ENCODE results near the gene CLDN20. TPM values are rescaled to one million over a fixed set of nuclear protein-coding genes. Genes with fewer than 3 reads are reported as not detected.
"Not testable (repeated sequence)": the region's sequence is repeated elsewhere in the genome, so short reads cannot be mapped to it uniquely, and the experiment has no call there.

Gene CLDN20
- polyA plus RNA-seq, 1 donor: 0.67 TPM

GRCh38 chr6:155224618-155225017, 39.2 kb upstream of the CLDN20 start:
- 0% methylated on average over 1 of the region's 7 CpGs for WGBS (ENCODE audit: insufficient coverage, low lambda C conversion rate)
- Histone ChIP-seq H3K4me1 (ENCODE audit: control insufficient read depth, insufficient read depth, low read length) (peaks cover 12% of the 10 kb centered on the region), H3K4me3 (ENCODE audit: low read length) (no peak overlapping the region), H3K36me3 (ENCODE audit: control insufficient read depth, insufficient read depth, low read length) (peaks cover 1% of the 10 kb centered on the region), H3K9me3 (ENCODE audit: control insufficient read depth, low read depth, low read length) (no peaks in the 10 kb centered on the region), H3K27me3 (ENCODE audit: control insufficient read depth, insufficient read depth, low read length) (no peaks in the 10 kb centered on the region), H3K27ac (ENCODE audit: low read length) (peak overlapping the region; percentile 81)
- no peak for DNase-seq

GRCh38 chr6:155227046-155227445, 36.8 kb upstream of the CLDN20 start:
- DNase-seq: no peak
- WGBS (ENCODE audit: insufficient coverage, low lambda C conversion rate): no CpG with 5 or more reads among the region's 4 CpGs
- Histone ChIP-seq H3K4me3 (ENCODE audit: low read length) (no peak overlapping the region), H3K27me3 (ENCODE audit: control insufficient read depth, insufficient read depth, low read length) (no peaks in the 10 kb centered on the region), H3K4me1 (ENCODE audit: control insufficient read depth, insufficient read depth, low read length) (peaks cover 12% of the 10 kb centered on the region), H3K36me3 (ENCODE audit: control insufficient read depth, insufficient read depth, low read length) (peaks cover 3% of the 10 kb centered on the region), H3K27ac (ENCODE audit: low read length) (no peak overlapping the region), H3K9me3 (ENCODE audit: control insufficient read depth, low read depth, low read length) (no peaks in the 10 kb centered on the region)

GRCh38 chr6:155228546-155229166, 35.2 kb upstream of the CLDN20 start:
- no peak for DNase-seq
- H3K27ac ChIP-seq (ENCODE audit: low read length): no peak overlapping the region

GRCh38 chr6:155230975-155231374, 32.8 kb upstream of the CLDN20 start:
- not testable (repeated sequence) for H3K9me3 ChIP-seq (ENCODE audit: control insufficient read depth, low read depth, low read length); DNase-seq; H3K36me3 ChIP-seq (ENCODE audit: control insufficient read depth, insufficient read depth, low read length); H3K4me3 ChIP-seq (ENCODE audit: low read length); H3K4me1 ChIP-seq (ENCODE audit: control insufficient read depth, insufficient read depth, low read length); H3K27me3 ChIP-seq (ENCODE audit: control insufficient read depth, insufficient read depth, low read length); H3K27ac ChIP-seq (ENCODE audit: low read length)
- WGBS (ENCODE audit: insufficient coverage, low lambda C conversion rate): 57% methylated on average over 1 of the region's 4 CpGs

More at GRCh38 chr6:155228546-155229166, 35.2 kb upstream of the CLDN20 start:
- no peaks in the 10 kb centered on the region for H3K27me3 ChIP-seq (ENCODE audit: control insufficient read depth, insufficient read depth, low read length)
- peaks cover 6% of the 10 kb centered on the region for H3K36me3 ChIP-seq (ENCODE audit: control insufficient read depth, insufficient read depth, low read length)
- no peak overlapping the region for H3K4me3 ChIP-seq (ENCODE audit: low read length)
- no CpG with 5 or more reads among the region's 13 CpGs for WGBS (ENCODE audit: insufficient coverage, low lambda C conversion rate)
- H3K4me1 ChIP-seq (ENCODE audit: control insufficient read depth, insufficient read depth, low read length): peaks cover 8% of the 10 kb centered on the region
- no peaks in the 10 kb centered on the region for H3K9me3 ChIP-seq (ENCODE audit: control insufficient read depth, low read depth, low read length)

- no peaks in the 10 kb centered on the region for H3K27me3 ChIP-seq (ENCODE audit: control insufficient read depth, insufficient read depth, low read length)
- DNase-seq: no peak
- WGBS (ENCODE audit: insufficient coverage, low lambda C conversion rate): no CpG with 5 or more reads among the region's 6 CpGs
- no peak overlapping the region for H3K4me3 ChIP-seq (ENCODE audit: low read length)
- no peaks in the 10 kb centered on the region for H3K4me1 ChIP-seq (ENCODE audit: control insufficient read depth, insufficient read depth, low read length)
- no peaks in the 10 kb centered on the region for H3K9me3 ChIP-seq (ENCODE audit: control insufficient read depth, low read depth, low read length)
- H3K27ac ChIP-seq (ENCODE audit: low read length): no peak overlapping the region
- peaks cover 6% of the 10 kb centered on the region for H3K36me3 ChIP-seq (ENCODE audit: control insufficient read depth, insufficient read depth, low read length)
Measured at GRCh38 chr6:155232848-155233247, 31.0 kb upstream of the CLDN20 start.

GRCh38 chr6:155234167-155234566, 29.6 kb upstream of the CLDN20 start:
- Histone ChIP-seq H3K4me1 (ENCODE audit: control insufficient read depth, insufficient read depth, low read length) (no peaks in the 10 kb centered on the region), H3K36me3 (ENCODE audit: control insufficient read depth, insufficient read depth, low read length) (peaks cover 6% of the 10 kb centered on the region), H3K9me3 (ENCODE audit: control insufficient read depth, low read depth, low read length) (no peaks in the 10 kb centered on the region), H3K27me3 (ENCODE audit: control insufficient read depth, insufficient read depth, low read length) (no peaks in the 10 kb centered on the region), H3K27ac (ENCODE audit: low read length) (no peak overlapping the region), H3K4me3 (ENCODE audit: low read length) (no peak overlapping the region)
- no peak for DNase-seq
- 95% methylated on average over 3 of the region's 4 CpGs for WGBS (ENCODE audit: insufficient coverage, low lambda C conversion rate)

- Histone ChIP-seq H3K9me3 (ENCODE audit: control insufficient read depth, low read depth, low read length) (no peaks in the 10 kb centered on the region), H3K4me3 (ENCODE audit: low read length) (no peak overlapping the region), H3K27me3 (ENCODE audit: control insufficient read depth, insufficient read depth, low read length) (no peaks in the 10 kb centered on the region), H3K27ac (ENCODE audit: low read length) (no peak overlapping the region), H3K4me1 (ENCODE audit: control insufficient read depth, insufficient read depth, low read length) (no peaks in the 10 kb centered on the region), H3K36me3 (ENCODE audit: control insufficient read depth, insufficient read depth, low read length) (peaks cover 6% of the 10 kb centered on the region)
- no peak for DNase-seq
- no CpG with 5 or more reads among the region's 4 CpGs for WGBS (ENCODE audit: insufficient coverage, low lambda C conversion rate)
Measured at GRCh38 chr6:155234687-155235086, 29.1 kb upstream of the CLDN20 start.

GRCh38 chr6:155235087-155235486, 28.7 kb upstream of the CLDN20 start:
- Histone ChIP-seq H3K4me1 (ENCODE audit: control insufficient read depth, insufficient read depth, low read length) (no peaks in the 10 kb centered on the region), H3K27me3 (ENCODE audit: control insufficient read depth, insufficient read depth, low read length) (no peaks in the 10 kb centered on the region), H3K36me3 (ENCODE audit: control insufficient read depth, insufficient read depth, low read length) (peaks cover 6% of the 10 kb centered on the region), H3K4me3 (ENCODE audit: low read length) (no peak overlapping the region), H3K9me3 (ENCODE audit: control insufficient read depth, low read depth, low read length) (no peaks in the 10 kb centered on the region), H3K27ac (ENCODE audit: low read length) (no peak overlapping the region)
- DNase-seq: no peak
- WGBS (ENCODE audit: insufficient coverage, low lambda C conversion rate): no CpG with 5 or more reads among the region's 5 CpGs

GRCh38 chr6:155237613-155238012, 26.2 kb upstream of the CLDN20 start:
- Histone ChIP-seq H3K36me3 (ENCODE audit: control insufficient read depth, insufficient read depth, low read length) (peaks cover 13% of the 10 kb centered on the region), H3K9me3 (ENCODE audit: control insufficient read depth, low read depth, low read length) (no peaks in the 10 kb centered on the region), H3K27me3 (ENCODE audit: control insufficient read depth, insufficient read depth, low read length) (no peaks in the 10 kb centered on the region), H3K4me1 (ENCODE audit: control insufficient read depth, insufficient read depth, low read length) (no peaks in the 10 kb centered on the region), H3K4me3 (ENCODE audit: low read length) (no peak overlapping the region), H3K27ac (ENCODE audit: low read length) (no peak overlapping the region)
- no CpG with 5 or more reads among the region's 1 CpG for WGBS (ENCODE audit: insufficient coverage, low lambda C conversion rate)
- no peak for DNase-seq

- no peak for DNase-seq
- Histone ChIP-seq H3K9me3 (ENCODE audit: control insufficient read depth, low read depth, low read length) (no peaks in the 10 kb centered on the region), H3K27ac (ENCODE audit: low read length) (no peak overlapping the region), H3K36me3 (ENCODE audit: control insufficient read depth, insufficient read depth, low read length) (peaks cover 20% of the 10 kb centered on the region), H3K4me1 (ENCODE audit: control insufficient read depth, insufficient read depth, low read length) (no peaks in the 10 kb centered on the region), H3K27me3 (ENCODE audit: control insufficient read depth, insufficient read depth, low read length) (no peaks in the 10 kb centered on the region), H3K4me3 (ENCODE audit: low read length) (no peak overlapping the region)
- WGBS (ENCODE audit: insufficient coverage, low lambda C conversion rate): 84% methylated on average over 3 of the region's 19 CpGs
Measured at GRCh38 chr6:155240905-155241600, 22.8 kb upstream of the CLDN20 start.

GRCh38 chr6:155241966-155242365, 21.8 kb upstream of the CLDN20 start:
- DNase-seq: no peak
- Histone ChIP-seq H3K4me1 (ENCODE audit: control insufficient read depth, insufficient read depth, low read length) (no peaks in the 10 kb centered on the region), H3K4me3 (ENCODE audit: low read length) (no peak overlapping the region), H3K9me3 (ENCODE audit: control insufficient read depth, low read depth, low read length) (no peaks in the 10 kb centered on the region), H3K36me3 (ENCODE audit: control insufficient read depth, insufficient read depth, low read length) (peaks cover 25% of the 10 kb centered on the region), H3K27me3 (ENCODE audit: control insufficient read depth, insufficient read depth, low read length) (no peaks in the 10 kb centered on the region), H3K27ac (ENCODE audit: low read length) (no peak overlapping the region)
- WGBS (ENCODE audit: insufficient coverage, low lambda C conversion rate): 83% methylated on average over 3 of the region's 8 CpGs
